SK-N-DZ (cell line): ENCODE results near the gene BNIP5.
A peak's percentile ranks its signal among the peaks of the same experiment; 100 is the strongest.
"Not testable (repeated sequence)": the region's sequence is repeated elsewhere in the genome, so short reads cannot be mapped to it uniquely, and the experiment has no call there.

Experiments used
- DNase-seq: peaks from one replicate; pipeline ENCODE4 v3.0.0-alpha.2; 2015; ENCODE audit warnings: low spot score

BNIP5 gene

DNA sequence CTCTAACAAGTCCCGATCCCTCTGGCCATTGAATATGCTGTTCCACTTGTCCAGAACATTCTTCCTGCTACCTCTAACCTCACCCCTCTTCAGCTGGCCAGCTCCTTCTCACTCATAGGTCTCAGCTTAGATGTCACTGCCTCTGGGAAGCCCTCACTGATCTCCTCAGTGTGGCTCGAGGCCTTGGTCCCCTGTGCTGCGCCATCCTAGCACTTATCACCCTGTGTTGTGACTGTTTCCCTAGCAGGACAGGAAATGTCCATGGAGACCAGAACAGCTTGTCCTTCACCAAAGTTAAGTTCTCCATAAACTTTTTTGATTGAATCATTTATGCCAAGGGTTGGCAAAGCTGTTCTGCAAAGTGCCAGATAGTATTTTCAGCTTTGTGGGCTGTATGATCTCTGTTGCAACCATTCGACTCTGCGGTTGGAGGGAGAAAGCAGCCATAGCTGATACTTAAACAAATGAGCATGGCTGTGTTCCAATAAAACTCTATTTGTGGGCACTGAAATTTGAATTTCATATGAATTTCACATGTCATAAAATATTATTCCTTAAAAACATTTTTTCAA lies 6.5 kb upstream of the BNIP5 start:
- DNase-seq = no peak

DNA sequence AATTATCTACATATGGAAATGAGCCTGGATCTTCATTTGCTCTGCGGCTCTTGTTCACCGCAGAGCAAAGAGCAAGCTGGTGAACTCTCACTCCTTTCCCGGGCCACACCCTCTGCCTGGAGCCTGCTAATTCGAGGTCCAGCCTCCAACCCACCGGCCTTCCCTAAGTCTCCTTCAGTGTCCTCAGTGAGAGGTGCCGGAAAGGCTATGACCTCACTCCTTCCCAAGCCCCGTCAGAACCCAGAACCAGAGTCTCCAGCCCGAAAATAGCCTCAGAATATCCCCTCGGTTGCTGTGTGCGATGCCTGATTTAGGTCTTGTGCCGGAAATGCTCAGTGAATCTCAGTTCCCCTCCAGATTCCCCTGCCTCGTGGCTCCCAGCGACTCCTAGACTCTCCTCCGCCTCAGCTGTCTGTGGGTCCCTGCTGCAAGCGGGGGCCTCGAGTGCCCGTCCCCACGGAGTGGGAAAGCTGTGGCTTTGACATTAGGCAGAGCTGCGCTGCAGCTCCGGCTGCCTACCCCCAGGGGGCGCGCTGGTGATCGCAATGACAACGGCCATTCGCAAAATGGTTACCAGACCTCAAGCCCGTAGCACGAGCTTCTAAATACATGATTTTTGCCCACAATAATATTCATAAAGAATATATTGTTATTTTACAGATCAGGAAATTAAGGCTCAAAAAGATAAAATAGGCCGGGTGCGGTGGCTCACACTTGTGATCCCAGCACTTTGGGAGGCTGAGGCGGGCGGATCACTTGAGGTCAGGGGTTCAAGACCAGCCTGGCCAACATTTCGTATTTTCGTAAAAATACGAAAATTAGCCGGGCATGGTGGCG lies 4.1 kb upstream of the BNIP5 start:
- peak; percentile 59 for DNase-seq

DNA sequence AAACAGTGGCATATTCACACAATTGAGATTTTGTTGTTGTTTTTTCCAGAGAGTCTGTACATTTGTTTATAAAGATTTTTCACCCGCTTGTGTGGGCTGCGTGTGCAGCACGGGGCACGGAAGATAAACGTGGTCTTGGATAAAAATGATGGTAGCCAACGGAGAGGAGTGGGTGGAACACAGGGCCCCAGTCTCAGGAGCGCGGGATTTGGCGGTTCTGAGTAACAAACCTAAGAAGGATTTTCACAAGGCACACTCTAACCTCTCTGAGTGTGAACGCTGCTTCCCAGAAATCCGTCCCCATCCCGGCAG lies 3.6 kb upstream of the BNIP5 start:
- DNase-seq = no peak

- DNase-seq = no peak
Observed at GRCh38 chr6:36339146-36339545, 2.5 kb upstream of the BNIP5 start.

DNA sequence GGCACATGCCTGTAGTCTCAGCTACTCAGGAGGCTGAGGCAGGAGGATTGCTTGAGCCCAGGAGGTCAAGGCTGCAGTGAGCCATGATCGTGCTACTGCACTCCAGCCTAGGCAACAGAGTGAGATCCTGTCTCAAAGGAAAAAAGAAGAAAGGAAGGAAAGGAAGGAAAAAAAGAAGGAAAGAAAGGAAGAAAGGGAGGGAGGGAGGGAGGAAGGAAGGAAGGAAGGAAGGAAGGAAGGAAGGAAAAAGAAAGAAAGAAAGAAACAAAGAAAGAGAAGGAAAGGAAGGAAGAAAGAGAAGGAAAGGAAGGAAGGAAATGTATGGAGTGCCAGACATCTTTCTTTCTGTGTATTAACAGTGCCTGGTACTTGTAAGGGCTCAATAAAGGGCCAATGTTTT lies 1.5 kb upstream of the BNIP5 start:
- DNase-seq = not testable (repeated sequence)

GRCh38 chr6:36337814-36338213 lies 1.1 kb upstream of the BNIP5 start:
- DNase-seq = no peak

GRCh38 chr6:36336208-36336710 lies 429 bp downstream of the BNIP5 start:
- no peak for DNase-seq

DNA sequence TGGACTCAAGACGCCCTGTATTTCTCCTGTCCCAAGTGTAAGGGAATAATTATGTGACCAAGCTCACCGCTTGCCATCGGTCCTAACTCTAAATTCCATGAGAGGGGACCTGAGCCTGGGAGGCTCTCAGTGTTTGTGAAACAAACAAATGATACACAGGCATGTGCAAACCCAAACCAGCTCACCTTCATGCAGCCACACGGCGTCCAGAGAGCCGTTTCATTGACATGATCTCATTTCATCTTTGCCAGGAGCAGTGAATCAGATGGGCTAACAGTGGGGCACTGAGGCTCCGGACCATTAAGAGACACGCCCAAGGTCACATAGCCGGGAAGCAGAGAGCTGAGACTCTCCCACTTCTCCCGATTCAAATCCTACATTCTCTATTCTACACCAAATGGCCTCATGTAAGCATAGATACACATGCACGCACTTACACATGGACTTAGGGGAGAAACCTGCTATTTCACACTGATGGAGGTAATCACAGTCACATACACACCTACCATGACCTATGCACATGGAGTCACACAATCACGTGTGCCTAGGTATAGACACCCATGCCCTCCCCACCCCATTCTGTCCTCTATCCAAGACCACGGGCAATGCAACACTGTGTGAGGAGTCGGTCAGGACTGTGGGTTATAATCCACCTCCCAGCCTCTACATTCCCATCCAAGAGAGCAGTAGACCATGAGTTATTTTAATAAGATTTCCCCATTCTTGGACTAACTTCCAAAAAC lies 1.1 kb downstream of the BNIP5 start:
- DNase-seq = no peak

DNA sequence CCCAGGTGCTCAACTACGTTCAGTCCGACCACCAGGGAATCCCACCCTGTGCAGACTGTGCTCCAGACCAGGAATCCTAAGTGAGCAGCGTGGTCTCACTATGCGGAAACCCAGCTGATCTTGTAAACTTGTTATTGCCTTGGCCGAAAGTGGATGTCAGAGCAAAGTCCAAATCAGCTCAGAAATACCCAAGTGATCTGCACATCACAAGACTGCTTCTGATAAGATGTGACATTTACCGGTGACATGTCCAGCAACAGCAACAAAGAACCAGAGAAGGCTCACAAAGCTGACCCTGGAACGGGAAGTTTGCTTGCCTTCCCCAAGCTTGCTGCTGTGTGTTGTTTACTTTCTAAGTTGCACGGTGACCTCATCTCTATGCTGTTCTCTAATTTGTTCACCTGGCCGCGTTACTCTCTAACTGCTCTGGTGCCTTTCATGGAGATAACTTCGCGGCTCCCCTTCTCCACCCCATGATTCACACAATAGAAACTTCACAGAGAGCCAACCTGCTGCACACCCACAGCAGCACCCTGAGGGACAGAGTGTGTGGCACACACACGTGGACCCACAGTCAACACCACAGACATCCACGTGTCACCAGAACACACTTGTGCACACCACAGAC lies 1.7 kb downstream of the BNIP5 start:
- DNase-seq = no peak

DNA sequence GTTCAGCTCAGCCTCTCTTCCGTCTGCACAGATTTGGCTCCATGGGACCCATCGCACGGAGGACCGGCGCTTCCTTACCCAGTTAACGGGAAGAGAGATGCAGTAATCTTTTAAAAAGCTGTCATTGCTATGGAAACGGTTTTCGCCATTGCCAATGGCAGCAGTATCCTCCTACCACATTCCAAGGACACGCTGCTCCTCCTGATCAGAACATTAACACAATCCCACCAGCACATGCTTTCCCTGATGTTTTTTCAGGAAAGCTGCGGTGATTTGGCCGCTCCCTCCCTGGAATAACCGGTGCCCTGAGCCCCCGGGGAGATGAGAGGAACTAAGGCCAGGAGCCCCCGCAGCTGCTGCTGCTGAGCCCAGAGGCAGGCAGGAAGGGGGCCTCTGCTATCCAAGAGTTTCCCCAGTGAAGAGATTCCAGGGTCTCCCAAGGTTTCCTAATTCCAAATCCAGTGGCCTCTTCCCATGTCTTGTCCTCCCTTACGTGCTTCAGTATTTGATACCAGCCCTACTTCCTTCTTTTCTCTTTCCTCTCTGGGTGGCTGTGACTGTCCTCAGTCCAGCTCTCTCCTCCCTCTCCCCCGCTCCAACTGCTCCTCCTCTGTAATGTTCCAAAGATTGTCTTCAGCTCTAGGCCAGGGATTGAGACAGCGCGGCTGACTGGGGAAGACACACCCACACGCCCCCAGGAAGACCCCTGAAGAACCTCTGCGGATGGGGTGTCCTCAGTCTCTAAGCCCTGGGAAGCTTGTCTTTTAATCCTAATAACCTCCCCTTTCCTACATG lies 2.6 kb downstream of the BNIP5 start:
- no peak for DNase-seq

- DNase-seq = no peak
Observed at GRCh38 chr6:36333171-36333895, 3.4 kb downstream of the BNIP5 start.

DNA sequence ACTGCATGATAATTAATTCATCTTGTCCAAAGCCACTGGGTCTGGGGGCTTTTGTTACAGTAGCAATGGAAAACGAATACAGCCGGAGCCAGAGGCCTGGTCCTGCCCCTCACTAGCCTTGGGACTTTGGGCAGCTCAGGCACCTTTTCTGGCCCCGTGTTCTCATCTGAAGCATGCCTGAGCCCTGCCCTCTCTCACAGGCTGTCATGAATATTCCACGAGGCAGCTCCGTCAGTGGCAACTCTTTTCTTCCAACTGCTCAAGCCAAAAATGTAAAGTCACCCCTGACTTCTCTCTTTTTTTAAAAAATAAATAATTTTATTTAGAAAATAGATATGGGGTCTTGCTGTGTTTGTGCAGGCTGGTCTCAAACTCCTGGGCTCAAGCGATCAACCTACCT lies 5.3 kb downstream of the BNIP5 start:
- DNase-seq = no peak

GRCh38 chr6:36330366-36330765 lies 6.3 kb downstream of the BNIP5 start:
- peak; percentile 69 for DNase-seq

DNA sequence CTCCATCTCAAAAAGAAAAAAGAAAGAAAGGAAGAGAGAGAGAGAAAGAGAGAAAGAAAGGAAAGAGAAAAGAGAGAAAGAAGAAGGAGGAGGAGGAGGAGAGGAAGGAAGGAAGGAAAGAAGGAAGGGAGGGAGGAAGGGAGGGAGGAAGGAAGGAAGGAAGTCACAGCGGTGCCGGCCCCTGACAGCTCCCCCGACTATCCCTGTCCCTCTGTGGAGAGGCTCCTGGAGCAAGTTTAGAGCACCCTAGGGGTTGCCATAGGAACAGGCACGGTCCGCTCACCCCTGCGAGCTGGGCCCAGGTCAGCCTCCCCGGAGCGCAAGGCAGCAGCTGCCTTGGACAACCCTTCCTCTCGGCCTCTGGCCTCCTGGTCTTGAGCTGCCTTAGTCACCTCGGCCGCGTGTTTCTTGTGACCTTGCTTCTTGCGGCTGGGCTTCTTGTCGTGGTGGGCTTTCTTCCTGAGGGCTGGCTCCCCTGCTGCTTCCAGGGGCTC lies 6.8 kb downstream of the BNIP5 start:
- peak; percentile 67 for DNase-seq

GRCh38 chr6:36328600-36328999 lies 8.1 kb downstream of the BNIP5 start:
- no peak for DNase-seq

GRCh38 chr6:36327919-36328236 lies 8.8 kb downstream of the BNIP5 start:
- no peak for DNase-seq

DNA sequence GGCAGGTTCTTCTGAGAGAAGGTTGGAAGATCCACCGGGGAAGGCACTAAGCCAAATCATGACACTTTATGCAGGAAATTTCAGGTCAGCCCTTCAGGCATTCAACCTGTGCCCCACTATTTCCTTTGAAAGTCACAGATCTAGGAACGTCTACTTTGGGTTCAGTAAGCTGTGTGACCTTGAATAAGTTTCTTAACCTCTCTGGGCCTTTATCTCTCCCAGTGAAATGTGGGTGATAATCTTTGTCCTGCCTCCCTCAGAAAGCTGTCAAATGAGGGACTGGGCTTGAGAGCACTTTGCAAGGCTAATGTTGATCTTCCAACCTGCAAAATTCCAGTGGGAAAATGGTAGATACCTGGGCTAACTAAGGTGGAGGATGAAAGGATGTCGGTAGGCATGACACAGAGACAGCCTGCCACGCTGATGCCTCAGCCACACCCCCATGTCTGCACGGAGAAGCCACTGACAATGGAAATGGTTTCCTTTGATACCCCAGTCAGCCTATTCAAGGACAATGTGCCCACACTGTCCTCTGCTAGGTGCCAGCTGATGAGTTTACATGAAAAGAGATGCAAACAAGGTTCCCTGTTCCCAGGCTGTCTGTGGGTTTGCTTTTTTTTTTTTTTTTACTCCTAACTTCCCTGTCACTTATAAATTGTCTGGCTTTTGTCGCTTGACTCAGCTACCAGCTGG lies 9.3 kb downstream of the BNIP5 start:
- no peak for DNase-seq

GRCh38 chr6:36326356-36326995 lies 10.2 kb downstream of the BNIP5 start:
- DNase-seq = peak; percentile 78

DNA sequence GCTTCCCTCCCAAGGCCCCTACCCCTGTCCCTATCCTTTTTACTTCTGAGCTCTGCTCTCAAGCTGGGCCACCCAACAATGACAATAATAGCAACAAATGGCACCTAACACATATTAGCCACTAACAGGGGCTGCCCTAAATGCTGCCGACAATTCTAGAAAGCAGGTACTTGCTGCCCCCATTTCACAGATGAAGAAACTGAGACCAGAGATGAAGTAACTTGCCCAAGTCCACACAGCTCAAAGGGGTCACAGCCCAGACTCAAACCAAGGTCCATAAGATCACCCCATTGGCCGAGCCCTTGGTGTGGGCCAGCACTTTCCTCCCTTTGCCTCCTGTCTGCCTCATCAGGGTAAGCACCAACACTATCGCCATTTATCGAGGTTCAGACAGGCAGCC lies 12.0 kb downstream of the BNIP5 start:
- no peak for DNase-seq

- no peak for DNase-seq
Observed at GRCh38 chr6:36324191-36324590, 12.5 kb downstream of the BNIP5 start.
